ENCODE results near the gene ST3GAL5.

The ST3GAL5 gene

GRCh38 chr2:85790032-85790431 is 98.8 kb downstream of the ST3GAL5 start:
- DNase-seq (ENCODE audit: low read depth), result no peak

- no peak for DNase-seq (ENCODE audit: low read depth)
Observed at GRCh38 chr2:85789271-85789670, 99.5 kb downstream of the ST3GAL5 start.

- no peak for DNase-seq (ENCODE audit: low read depth)
Observed at GRCh38 chr2:85788603-85789002, 100.2 kb downstream of the ST3GAL5 start.

- no peak for DNase-seq (ENCODE audit: low read depth)
Observed at GRCh38 chr2:85787981-85788340, 100.8 kb downstream of the ST3GAL5 start.

- no peak for DNase-seq (ENCODE audit: low read depth)
Observed at GRCh38 chr2:85787282-85787980, 101.4 kb downstream of the ST3GAL5 start.
